B cell (primary cell): ENCODE results near the gene DHX38. TPM values are rescaled to one million over a fixed set of nuclear protein-coding genes. Genes with fewer than 3 reads are reported as not detected.

ENCODE experiments used
- ATAC-seq: fragments of 200-7000 bp; cut with Tn5 transposase; one replicate; pipeline ENCODE4 v1.10.0; 2021; ENCODE audit warnings: low read depth, mild to moderate bottlenecking, moderate number of reproducible peaks, moderate library complexity
- CTCF ChIA-PET: fragments of 350-600 bp; sonication (Branson Sonifier 250); formaldehyde crosslinking; loops from one replicate; lab custom pipeline; 2021; ENCODE audit warnings: antibody characterized with exemption, inconsistent platforms; lab: Charles Lee
- POLR2A ChIA-PET: fragments of 350-600 bp; sonication (Branson Sonifier 250); formaldehyde crosslinking; loops from one replicate; lab custom pipeline; 2021; ENCODE audit warnings: antibody characterized with exemption; lab: Charles Lee
- DNase-seq: peaks from one replicate; pipeline ENCODE4 v3.0.0; 2013
- H2AFZ ChIP-seq: 2 replicates; pipeline ENCODE4 v1.6.1; 2012; ENCODE audit warnings: mild to moderate bottlenecking, low read depth, low read length; ENCODE audit not compliant: insufficient read depth, poor library complexity, severe bottlenecking
- H3K27ac ChIP-seq, 2 donors: 1 replicate in 1 of 2; 2 replicates in 1 of 2; pipeline ENCODE4 v1.5.1; 2012 to 2013; ENCODE audit warnings: low read length in 2 of 2, mild to moderate bottlenecking in 2 of 2, moderate library complexity in 1 of 2
- H3K27me3 ChIP-seq, 4 experiments: fragments of 200-600 bp in 1 of 4; sonication (generic) in 1 of 4; replicated peaks in 1 of 4; 1 replicate in 2 of 4; 2 replicates in 2 of 4; pipeline versions ENCODE4 v1.6.1 to v1.7.0; 2013 to 2016; ENCODE audit warnings: low read length in 3 of 4, mild to moderate bottlenecking in 2 of 4, mixed read lengths in 1 of 4, moderate library complexity in 1 of 4; ENCODE audit not compliant: insufficient read depth in 4 of 4, control insufficient read depth in 3 of 4; ENCODE audit errors: control extremely low read depth in 1 of 4
- H3K36me3 ChIP-seq, 2 experiments: replicated peaks in 1 of 2; 1 replicate in 1 of 2; 2 replicates in 1 of 2; pipeline versions ENCODE4 v1.6.1 to v1.7.1; 2013; ENCODE audit warnings: low read length in 1 of 2; ENCODE audit not compliant: insufficient read depth in 2 of 2, control insufficient read depth in 1 of 2; ENCODE audit errors: control extremely low read depth in 1 of 2, extremely low read depth in 1 of 2
- H3K4me1 ChIP-seq, 2 donors: fragments of 200-600 bp in 1 of 2; sonication (generic) in 1 of 2; 1 replicate in 1 of 2; 2 replicates in 1 of 2; pipeline versions ENCODE4 v1.5.1 to v1.6.1; 2013 to 2017; ENCODE audit warnings: low read length in 2 of 2; ENCODE audit not compliant: control insufficient read depth in 2 of 2, insufficient read depth in 2 of 2
- H3K4me2 ChIP-seq: replicated peaks from 2 replicates; pipeline ENCODE3; 2012; ENCODE audit warnings: mild to moderate bottlenecking, low read depth, low read length; ENCODE audit not compliant: poor library complexity, severe bottlenecking
- H3K4me3 ChIP-seq, 5 experiments: fragments of 200-600 bp in 1 of 5; sonication (generic) in 1 of 5; 1 replicate in 3 of 5; 2 replicates in 2 of 5; pipeline versions ENCODE4 v1.5.1 to v1.7.0; 2011 to 2016; ENCODE audit warnings: low read length in 4 of 5, mild to moderate bottlenecking in 4 of 5, low read depth in 2 of 5, control low read depth in 1 of 5, moderate library complexity in 1 of 5; ENCODE audit not compliant: insufficient read depth in 1 of 5; ENCODE audit errors: control extremely low read depth in 1 of 5, extremely low read depth in 1 of 5
- H3K79me2 ChIP-seq: fragments of 200-600 bp; sonication (generic); one replicate; pipeline ENCODE4 v1.6.0; 2016; ENCODE audit warnings: low read length; ENCODE audit not compliant: control insufficient read depth, insufficient read depth
- H3K9ac ChIP-seq: fragments of 200-600 bp; sonication (generic); 2 replicates; pipeline ENCODE4 v1.6.1; 2017; ENCODE audit warnings: mild to moderate bottlenecking, low read length, moderate library complexity
- H3K9me3 ChIP-seq, 3 donors: one replicate each; pipeline versions ENCODE4 v1.6.1 to v1.7.1; 2013; ENCODE audit warnings: low read length in 2 of 3; ENCODE audit not compliant: control insufficient read depth in 2 of 3, insufficient read depth in 1 of 3; ENCODE audit errors: control extremely low read depth in 1 of 3
- H4K20me1 ChIP-seq: 2 replicates; pipeline ENCODE4 v1.6.0; 2012; ENCODE audit warnings: mild to moderate bottlenecking, low read length; ENCODE audit not compliant: insufficient read depth, control insufficient read depth, poor library complexity, severe bottlenecking
- H3K27ac Mint-ChIP-seq: one replicate; pipeline ENCODE4 v1.8.0; 2021; ENCODE audit warnings: mixed read lengths
- H3K27me3 Mint-ChIP-seq: one replicate; pipeline ENCODE4 v1.8.0; 2021; ENCODE audit warnings: mixed read lengths
- H3K4me1 Mint-ChIP-seq: one replicate; pipeline ENCODE4 v1.8.0; 2021; ENCODE audit warnings: mixed read lengths
- H3K4me3 Mint-ChIP-seq: one replicate; pipeline ENCODE4 v1.8.0; 2021; ENCODE audit warnings: mixed read lengths
- H3K9me3 Mint-ChIP-seq: one replicate; pipeline ENCODE4 v1.8.0; 2022; ENCODE audit warnings: mixed read lengths; ENCODE audit not compliant: insufficient read depth
- EZH2 ChIP-seq: IDR thresholded peaks from 2 replicates; pipeline ENCODE4 v1.6.1; 2012; ENCODE audit warnings: borderline replicate concordance, low read depth, mild to moderate bottlenecking, moderate library complexity, low read length; ENCODE audit not compliant: insufficient read depth, poor library complexity, severe bottlenecking
- WGBS: methylation state at CpG from one replicate; pipeline ENCODE4 v1.1.5; 2013; ENCODE audit warnings: missing lambda C conversion rate; ENCODE audit not compliant: insufficient coverage; 5-methylcytosine and 5-hydroxymethylcytosine counted together
- intact Hi-C: fragments of 100-400 bp; cut with micrococcal nuclease; formaldehyde crosslinking; loops from one replicate; pipeline ENCODE4 v1.10.0; 2022
- polyA plus RNA-seq: library from polyadenylated mRNA; depleted of rRNA; stranded (reverse); fragments of >200 nt; gene quantifications from 2 replicates; pipeline ENCODE4 v1.2.3, GENCODE V29; 2012
- total RNA-seq, 2 donors: library from RNA; stranded (reverse); fragments of 120-200 nt in 1 of 2; gene quantifications; 1 replicate in 1 of 2; 2 replicates in 1 of 2; pipeline versions ENCODE4 v1.2.3 to v1.2.4, GENCODE V29; 2013 to 2022
- TF ChIP-seq, protein P1 (sequence below): fragments of 200-600 bp; IDR thresholded peaks from one replicate; pipeline ENCODE4 v1.8.0; 2022; ENCODE audit warnings: antibody characterized with exemption, mild to moderate bottlenecking

Gene DHX38
- total and polyA plus RNA-seq, 2 donors (not counting 1 experiment from before 2014, with no cell fraction given): 98.2 to 114 TPM

GRCh38 chr16:72099377-72099818 lies 5.8 kb downstream of the DHX38 start:
- H3K4me3 Mint-ChIP-seq: no peak overlapping the region
- peaks cover 23% of the 10 kb centered on the region for H3K79me2 ChIP-seq
- 80% methylated on average over 12 of the region's 12 CpGs for WGBS
- peaks cover 15 to 22% of the 10 kb centered on the region in 2 donors for H3K4me1 ChIP-seq
- H3K27ac ChIP-seq: no peak overlapping the region
- no peak overlapping the region for H2AFZ ChIP-seq
- H3K4me3 ChIP-seq: no peak overlapping the region
- ChIA-PET POLR2A (no interaction called here), CTCF (interaction anchor here (0.9 to 1.6 kb wide), 2 partner anchors 31 to 33 kb away, joined by 3 to 6 read pairs; no protein-coding TSS in a partner anchor)
- H3K36me3 ChIP-seq: peaks cover 7 to 83% of the 10 kb centered on the region in 2 experiments
- H3K27me3 ChIP-seq: no peaks in the 10 kb centered on the region
- no peak overlapping the region for H3K4me2 ChIP-seq
- TF ChIP-seq, protein P1, sequence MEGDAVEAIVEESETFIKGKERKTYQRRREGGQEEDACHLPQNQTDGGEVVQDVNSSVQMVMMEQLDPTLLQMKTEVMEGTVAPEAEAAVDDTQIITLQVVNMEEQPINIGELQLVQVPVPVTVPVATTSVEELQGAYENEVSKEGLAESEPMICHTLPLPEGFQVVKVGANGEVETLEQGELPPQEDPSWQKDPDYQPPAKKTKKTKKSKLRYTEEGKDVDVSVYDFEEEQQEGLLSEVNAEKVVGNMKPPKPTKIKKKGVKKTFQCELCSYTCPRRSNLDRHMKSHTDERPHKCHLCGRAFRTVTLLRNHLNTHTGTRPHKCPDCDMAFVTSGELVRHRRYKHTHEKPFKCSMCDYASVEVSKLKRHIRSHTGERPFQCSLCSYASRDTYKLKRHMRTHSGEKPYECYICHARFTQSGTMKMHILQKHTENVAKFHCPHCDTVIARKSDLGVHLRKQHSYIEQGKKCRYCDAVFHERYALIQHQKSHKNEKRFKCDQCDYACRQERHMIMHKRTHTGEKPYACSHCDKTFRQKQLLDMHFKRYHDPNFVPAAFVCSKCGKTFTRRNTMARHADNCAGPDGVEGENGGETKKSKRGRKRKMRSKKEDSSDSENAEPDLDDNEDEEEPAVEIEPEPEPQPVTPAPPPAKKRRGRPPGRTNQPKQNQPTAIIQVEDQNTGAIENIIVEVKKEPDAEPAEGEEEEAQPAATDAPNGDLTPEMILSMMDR: peak; percentile 59
- no peak for TF ChIP-seq EZH2
- no peak overlapping the region for H3K27ac Mint-ChIP-seq
- ATAC-seq: peak; percentile 90
- intact Hi-C loops: loop anchor here (1.0 to 10.0 kb wide), 2 partner anchors 138 to 1295 kb away; partner anchors contain the start of gene VAC14
- peaks cover 31% of the 10 kb centered on the region for H3K4me1 Mint-ChIP-seq
- DNase-seq: peak; percentile 66
- no peak overlapping the region for H3K9ac ChIP-seq
- no peaks in the 10 kb centered on the region for H3K9me3 ChIP-seq
- no peaks in the 10 kb centered on the region for H3K9me3 Mint-ChIP-seq
- no peaks in the 10 kb centered on the region for H3K27me3 Mint-ChIP-seq
- peaks cover 37% of the 10 kb centered on the region for H4K20me1 ChIP-seq

DNA sequence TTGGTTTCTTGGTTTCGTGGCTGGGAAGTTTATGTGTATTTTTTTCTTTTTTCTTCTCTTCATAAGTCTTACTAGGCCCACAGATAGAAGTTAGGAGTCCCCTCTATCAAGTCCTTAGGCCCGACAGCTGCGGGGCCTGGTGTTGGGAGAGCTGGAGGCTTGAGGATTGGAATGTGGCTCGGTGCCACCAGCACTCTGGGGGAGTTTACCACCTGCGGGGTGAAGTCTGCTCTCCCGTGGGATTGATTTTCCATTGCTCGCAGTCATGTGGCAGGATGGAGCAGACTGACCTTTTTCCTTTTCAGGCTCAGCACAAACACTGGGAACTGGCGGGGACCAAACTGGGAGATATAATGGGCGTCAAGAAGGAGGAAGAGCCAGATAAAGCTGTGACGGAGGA lies 7.5 kb downstream of the DHX38 start:
- no peak overlapping the region for H3K4me3 Mint-ChIP-seq
- no peaks in the 10 kb centered on the region for H3K27me3 Mint-ChIP-seq
- TF ChIP-seq EZH2: no peak
- TF ChIP-seq, protein P1: no peak
- CTCF ChIA-PET: no interaction called here
- no peak overlapping the region for H3K4me2 ChIP-seq
- no peak overlapping the region for H2AFZ ChIP-seq
- H3K36me3 ChIP-seq: peaks cover 7 to 97% of the 10 kb centered on the region in 2 experiments
- H3K4me1 ChIP-seq: peaks cover 5 to 9% of the 10 kb centered on the region in 2 donors
- H3K27ac Mint-ChIP-seq: no peak overlapping the region
- H3K9ac ChIP-seq: no peak overlapping the region
- no peak overlapping the region for H3K27ac ChIP-seq
- no peak overlapping the region for H3K4me3 ChIP-seq
- H3K4me1 Mint-ChIP-seq: peaks cover 15% of the 10 kb centered on the region
- DNase-seq (no peak), ATAC-seq (no peak)
- peaks cover 7% of the 10 kb centered on the region for H3K79me2 ChIP-seq
- no peaks in the 10 kb centered on the region for H3K9me3 ChIP-seq
- 99% methylated on average over 7 of the region's 10 CpGs for WGBS
- peaks cover 32% of the 10 kb centered on the region for H4K20me1 ChIP-seq
- intact Hi-C loops: no loop called here
- no peaks in the 10 kb centered on the region for H3K27me3 ChIP-seq
- POLR2A ChIA-PET: no interaction called here
- no peaks in the 10 kb centered on the region for H3K9me3 Mint-ChIP-seq
